SU-DHL-6 (cell line): ENCODE results near the gene USH1C.

ENCODE experiments used
- H2AFZ ChIP-seq: fragments of 200-600 bp; sonication (generic); 2 replicates; pipeline ENCODE4 v1.6.1; 2014; ENCODE audit warnings: low read depth, mild to moderate bottlenecking, moderate library complexity, mixed read lengths, antibody characterized with exemption, low read length; ENCODE audit not compliant: severe bottlenecking
- H3F3A ChIP-seq: fragments of 200-600 bp; shearing (Covaris generic); 2 replicates; pipeline ENCODE4 v1.6.0; 2016; ENCODE audit warnings: antibody characterized with exemption, mild to moderate bottlenecking; ENCODE audit not compliant: insufficient read depth
- H3K27ac ChIP-seq: fragments of 200-600 bp; sonication (generic); 2 replicates; pipeline ENCODE4 v1.5.1; 2016; ENCODE audit warnings: low read depth, mild to moderate bottlenecking, low read length, moderate library complexity, mixed read lengths
- H3K27me3 ChIP-seq: fragments of 200-600 bp; sonication (generic), shearing (Covaris generic); 2 replicates; pipeline ENCODE4 v1.6.0; 2014; ENCODE audit warnings: mild to moderate bottlenecking, low read length
- H3K36me3 ChIP-seq: fragments of 200-600 bp; sonication (generic); 2 replicates; pipeline ENCODE4 v1.6.1; 2014; ENCODE audit warnings: mild to moderate bottlenecking, low read length, mixed read lengths
- H3K4me2 ChIP-seq: fragments of 300-600, 200-600 bp; shearing (Covaris generic), sonication (generic); 2 replicates; pipeline ENCODE4 v1.6.0; 2014; ENCODE audit warnings: low read length, low read depth, mild to moderate bottlenecking; ENCODE audit not compliant: poor library complexity, severe bottlenecking
- H3K4me3 ChIP-seq: fragments of 200-600 bp; sonication (generic); 2 replicates; pipeline ENCODE4 v1.5.1; 2014; ENCODE audit warnings: antibody characterized with exemption, low read length, mild to moderate bottlenecking, mixed read lengths; ENCODE audit not compliant: insufficient read depth, poor library complexity, severe bottlenecking
- H3K79me2 ChIP-seq: fragments of 200-600 bp; sonication (generic); 2 replicates; pipeline ENCODE4 v1.6.1; 2014; ENCODE audit warnings: mild to moderate bottlenecking, low read length, moderate library complexity; ENCODE audit not compliant: insufficient read depth
- H3K9ac ChIP-seq: fragments of 200-600 bp; sonication (generic); 2 replicates; pipeline ENCODE4 v1.7.0; 2014; ENCODE audit warnings: mild to moderate bottlenecking, low read length
- H3K9me2 ChIP-seq: fragments of 200-600 bp; sonication (generic); replicated peaks from 2 replicates; pipeline ENCODE4 v1.6.1; 2014; ENCODE audit warnings: low read length; ENCODE audit not compliant: insufficient read depth
- H3K9me3 ChIP-seq: fragments of 200-600 bp; sonication (generic); 2 replicates; pipeline ENCODE4 v1.6.1; 2014; ENCODE audit warnings: low read length, mixed read lengths; ENCODE audit not compliant: insufficient read depth
- H4K20me1 ChIP-seq: fragments of 200-600 bp; sonication (generic); 2 replicates; pipeline ENCODE4 v1.6.1; 2014; ENCODE audit warnings: low read depth, mild to moderate bottlenecking, antibody characterized with exemption, low read length, moderate library complexity, mixed read lengths
- EZH2phosphoT487 ChIP-seq: fragments of 200-600 bp; sonication (generic), shearing (Covaris generic); conservative IDR thresholded peaks from 2 replicates; pipeline ENCODE4 v1.6.1; 2018; ENCODE audit warnings: mild to moderate bottlenecking, antibody characterized with exemption, low read length, moderate library complexity, mixed read lengths
- TF ChIP-seq, protein P1 (sequence below): fragments of 200-600 bp; sonication (generic); IDR thresholded peaks from one replicate; pipeline ENCODE4 v1.5.1; 2017; ENCODE audit warnings: antibody characterized with exemption, mild to moderate bottlenecking, low read length, moderate library complexity; ENCODE audit not compliant: insufficient read depth, poor library complexity, severe bottlenecking

Gene USH1C

GRCh38 chr11:17554487-17554886, 10.3 kb upstream of the USH1C start:
- no peak overlapping the region for H2AFZ ChIP-seq
- no peak for TF ChIP-seq EZH2phosphoT487
- TF ChIP-seq, protein P1, sequence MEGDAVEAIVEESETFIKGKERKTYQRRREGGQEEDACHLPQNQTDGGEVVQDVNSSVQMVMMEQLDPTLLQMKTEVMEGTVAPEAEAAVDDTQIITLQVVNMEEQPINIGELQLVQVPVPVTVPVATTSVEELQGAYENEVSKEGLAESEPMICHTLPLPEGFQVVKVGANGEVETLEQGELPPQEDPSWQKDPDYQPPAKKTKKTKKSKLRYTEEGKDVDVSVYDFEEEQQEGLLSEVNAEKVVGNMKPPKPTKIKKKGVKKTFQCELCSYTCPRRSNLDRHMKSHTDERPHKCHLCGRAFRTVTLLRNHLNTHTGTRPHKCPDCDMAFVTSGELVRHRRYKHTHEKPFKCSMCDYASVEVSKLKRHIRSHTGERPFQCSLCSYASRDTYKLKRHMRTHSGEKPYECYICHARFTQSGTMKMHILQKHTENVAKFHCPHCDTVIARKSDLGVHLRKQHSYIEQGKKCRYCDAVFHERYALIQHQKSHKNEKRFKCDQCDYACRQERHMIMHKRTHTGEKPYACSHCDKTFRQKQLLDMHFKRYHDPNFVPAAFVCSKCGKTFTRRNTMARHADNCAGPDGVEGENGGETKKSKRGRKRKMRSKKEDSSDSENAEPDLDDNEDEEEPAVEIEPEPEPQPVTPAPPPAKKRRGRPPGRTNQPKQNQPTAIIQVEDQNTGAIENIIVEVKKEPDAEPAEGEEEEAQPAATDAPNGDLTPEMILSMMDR, result no peak
- no peak overlapping the region for H3K4me2 ChIP-seq
- H3K4me3 ChIP-seq, result no peak overlapping the region
- no peaks in the 10 kb centered on the region for H3K79me2 ChIP-seq
- H3K9ac ChIP-seq, result no peak overlapping the region
- no peak overlapping the region for H3K27ac ChIP-seq
- H3K9me2 ChIP-seq, result no peaks in the 10 kb centered on the region
- H4K20me1 ChIP-seq, result no peaks in the 10 kb centered on the region
- H3K27me3 ChIP-seq, result no peaks in the 10 kb centered on the region
- no peaks in the 10 kb centered on the region for H3K9me3 ChIP-seq
- H3K36me3 ChIP-seq, result no peaks in the 10 kb centered on the region
- H3F3A ChIP-seq, result no peaks in the 10 kb centered on the region

DNA sequence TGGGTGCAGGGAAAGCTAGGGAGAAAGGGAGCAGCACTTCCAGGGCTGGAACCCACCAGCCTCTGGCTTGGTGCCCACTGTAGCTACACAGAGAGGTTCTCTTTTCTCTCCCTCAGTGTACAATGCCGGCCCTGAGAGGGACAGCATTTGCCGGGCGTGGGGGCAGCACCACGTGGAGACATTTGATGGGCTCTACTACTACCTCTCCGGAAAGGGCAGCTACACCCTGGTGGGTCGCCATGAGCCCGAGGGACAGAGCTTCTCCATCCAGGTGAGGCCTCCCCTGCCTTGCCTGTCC, 9.0 kb upstream of the USH1C start:
- Histone ChIP-seq H4K20me1 (no peaks in the 10 kb centered on the region), H3K36me3 (no peaks in the 10 kb centered on the region), H3K9me3 (no peaks in the 10 kb centered on the region), H3K79me2 (no peaks in the 10 kb centered on the region), H2AFZ (no peak overlapping the region), H3K27me3 (no peaks in the 10 kb centered on the region), H3K27ac (no peak overlapping the region), H3K4me3 (no peak overlapping the region), H3K9ac (no peak overlapping the region), H3F3A (no peaks in the 10 kb centered on the region), H3K9me2 (no peaks in the 10 kb centered on the region), H3K4me2 (no peak overlapping the region)
- no peak for TF ChIP-seq EZH2phosphoT487
- TF ChIP-seq, protein P1, result no peak

DNA sequence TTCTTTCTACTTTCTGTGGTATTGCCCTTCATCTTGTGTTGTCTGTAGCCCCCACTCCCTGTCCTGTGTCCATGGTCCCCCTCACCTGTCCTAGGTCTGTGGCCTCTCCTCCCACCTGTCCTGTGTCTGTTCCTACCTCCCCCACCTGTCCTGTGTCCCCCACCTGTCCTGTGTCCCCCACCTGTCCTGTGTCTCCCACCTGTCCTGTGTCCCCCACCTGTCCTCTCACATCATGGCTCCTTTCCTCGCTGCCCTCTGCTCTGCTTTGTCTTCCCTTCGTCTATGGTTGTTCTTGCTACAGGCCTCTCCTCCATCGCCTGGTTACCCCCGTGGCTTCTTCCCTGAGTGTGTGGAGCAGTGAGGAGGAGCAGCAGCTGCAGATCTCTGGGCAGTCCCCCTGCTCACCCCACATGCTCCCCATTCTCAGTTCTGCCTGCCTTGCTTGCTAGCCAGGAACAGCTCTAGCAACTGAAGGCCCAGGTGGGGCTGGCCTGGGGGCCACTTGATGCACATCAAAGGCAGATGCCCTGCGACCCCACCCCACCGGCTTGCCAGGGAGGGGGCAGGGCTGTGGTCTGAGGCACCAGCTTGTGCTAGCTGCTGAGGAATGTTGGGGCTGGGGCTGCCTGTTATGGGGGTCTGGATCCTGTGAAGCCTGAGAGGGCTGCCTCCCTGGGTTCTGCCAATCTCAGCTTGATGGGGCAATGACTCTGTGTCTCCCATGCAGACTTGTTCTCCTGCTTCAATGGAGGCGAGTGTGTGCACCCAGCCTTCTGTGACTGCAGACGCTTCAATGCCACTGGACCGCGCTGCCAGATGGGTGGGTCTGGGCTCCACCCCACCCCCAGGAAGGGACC, 8.4 kb upstream of the USH1C start:
- no peak overlapping the region for H3K27ac ChIP-seq
- no peaks in the 10 kb centered on the region for H3F3A ChIP-seq
- H3K4me2 ChIP-seq, result no peak overlapping the region
- H4K20me1 ChIP-seq, result no peaks in the 10 kb centered on the region
- H2AFZ ChIP-seq, result no peak overlapping the region
- H3K9ac ChIP-seq, result no peak overlapping the region
- H3K9me3 ChIP-seq, result no peaks in the 10 kb centered on the region
- H3K9me2 ChIP-seq, result no peaks in the 10 kb centered on the region
- H3K36me3 ChIP-seq, result no peaks in the 10 kb centered on the region
- H3K4me3 ChIP-seq, result no peak overlapping the region
- H3K27me3 ChIP-seq, result no peaks in the 10 kb centered on the region
- no peak for TF ChIP-seq EZH2phosphoT487
- TF ChIP-seq, protein P1, result no peak
- H3K79me2 ChIP-seq, result no peaks in the 10 kb centered on the region
